SH-SY5Y (cell line): ENCODE measurements around the gene SPNS3.

Experiments used
- GATA2 ChIP-seq: IDR thresholded peaks from 2 replicates; pipeline ENCODE4 v1.6.1; 2011; ENCODE audit warnings: mild to moderate bottlenecking, low read depth, low read length
- GATA3 ChIP-seq: IDR thresholded peaks from 2 replicates; pipeline ENCODE4 v1.6.1; 2011; ENCODE audit warnings: low read depth, mild to moderate bottlenecking, low read length, moderate library complexity

GRCh38 chr17:4477255-4477791 is 43.6 kb downstream of the SPNS3 start:
- no peak for TF ChIP-seq GATA3
- TF ChIP-seq GATA2: no peak
